ENCODE data around the gene GGTLC2. TPM values are rescaled to one million over a fixed set of nuclear protein-coding genes. Genes with fewer than 3 reads are reported as not detected.
"Not testable (repeated sequence)": the region's sequence is repeated elsewhere in the genome, so short reads cannot be mapped to it uniquely, and the experiment has no call there.

GGTLC2 gene
- total RNA-seq, 1 donor from 2014 or later = not detected

GRCh38 chr22:22653677-22654381 lies 9.4 kb downstream of the GGTLC2 start:
- H3K9me3 ChIP-seq (replicated peaks); H3K36me3 ChIP-seq; H3K4me3 ChIP-seq; DNase-seq; H3K27ac ChIP-seq (replicated peaks); intact Hi-C loops (cut with micrococcal nuclease); H3K4me1 ChIP-seq: not testable (repeated sequence)
- peaks cover 21% of the 10 kb centered on the region for H3K27me3 ChIP-seq (ENCODE audit: low read depth)

GRCh38 chr22:22655452-22656290 lies 11.3 kb downstream of the GGTLC2 start:
- Histone ChIP-seq H3K4me3 (no peak overlapping the region), H3K9me3 (replicated peaks) (no peaks in the 10 kb centered on the region), H3K27me3 (ENCODE audit: low read depth) (peaks cover 36% of the 10 kb centered on the region), H3K36me3 (no peaks in the 10 kb centered on the region), H3K4me1 (peaks cover 4% of the 10 kb centered on the region), H3K27ac (replicated peaks) (no peak overlapping the region)
- no peak for TF ChIP-seq CTCF (IDR thresholded peaks at IDR 0.05; ENCODE audit: borderline replicate concordance)
- intact Hi-C loops (cut with micrococcal nuclease) = no loop called here
- no peak for DNase-seq

- no peak for DNase-seq
- Histone ChIP-seq H3K9me3 (replicated peaks) (no peaks in the 10 kb centered on the region), H3K4me3 (no peak overlapping the region), H3K4me1 (no peaks in the 10 kb centered on the region), H3K27me3 (ENCODE audit: low read depth) (peaks cover 42% of the 10 kb centered on the region), H3K27ac (replicated peaks) (no peak overlapping the region), H3K36me3 (no peaks in the 10 kb centered on the region)
- intact Hi-C loops (cut with micrococcal nuclease) = no loop called here
- TF ChIP-seq CTCF (IDR thresholded peaks at IDR 0.05; ENCODE audit: borderline replicate concordance) = no peak
These were observed 13.3 kb downstream of the GGTLC2 start for GRCh38 chr22:22657712-22658111.

DNA sequence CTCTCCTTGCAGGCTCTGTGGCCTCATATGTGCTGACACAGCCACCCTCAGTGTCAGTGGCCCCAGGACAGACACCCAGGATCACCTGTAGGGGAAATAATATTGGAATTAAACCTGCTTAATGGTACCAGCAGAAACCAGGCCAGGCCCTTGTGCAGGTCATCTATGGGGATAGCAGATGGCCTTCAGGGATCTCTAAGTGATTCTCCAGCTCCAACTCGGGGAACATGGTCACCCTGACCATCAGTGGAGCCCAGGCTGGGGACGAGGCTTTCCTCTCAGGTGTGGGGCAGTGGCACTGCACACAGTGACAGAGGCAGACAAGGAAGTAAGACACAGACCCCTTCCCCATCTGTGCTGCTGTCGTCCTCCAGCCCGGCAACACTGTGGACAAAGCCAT lies 16.9 kb downstream of the GGTLC2 start:
- intact Hi-C loops (cut with micrococcal nuclease) = no loop called here
- H3K9me3 ChIP-seq (replicated peaks) = no peaks in the 10 kb centered on the region
- no peak for TF ChIP-seq CTCF (IDR thresholded peaks at IDR 0.05; ENCODE audit: borderline replicate concordance)
- no peaks in the 10 kb centered on the region for H3K36me3 ChIP-seq
- H3K4me3 ChIP-seq = no peak overlapping the region
- H3K27ac ChIP-seq (replicated peaks) = no peak overlapping the region
- no peaks in the 10 kb centered on the region for H3K4me1 ChIP-seq
- no peak for DNase-seq
- peaks cover 59% of the 10 kb centered on the region for H3K27me3 ChIP-seq (ENCODE audit: low read depth)

GRCh38 chr22:22662095-22662494 lies 17.7 kb downstream of the GGTLC2 start:
- peaks cover 61% of the 10 kb centered on the region for H3K27me3 ChIP-seq (ENCODE audit: low read depth)
- no peak overlapping the region for H3K4me3 ChIP-seq
- H3K36me3 ChIP-seq = no peaks in the 10 kb centered on the region
- no peak for TF ChIP-seq CTCF (IDR thresholded peaks at IDR 0.05; ENCODE audit: borderline replicate concordance)
- H3K27ac ChIP-seq (replicated peaks) = no peak overlapping the region
- no peaks in the 10 kb centered on the region for H3K4me1 ChIP-seq
- intact Hi-C loops (cut with micrococcal nuclease) = no loop called here
- DNase-seq = no peak
- no peaks in the 10 kb centered on the region for H3K9me3 ChIP-seq (replicated peaks)
